Fibroblast of villous mesenchyme (primary cell): ENCODE results near the gene KISS1. TPM values are rescaled to one million over a fixed set of nuclear protein-coding genes. Genes with fewer than 3 reads are reported as not detected.

Experiments used
- DNase-seq: peaks from one replicate; pipeline ENCODE4 v3.0.0-alpha.2; 2010; ENCODE audit warnings: low read depth
- H3K4me3 ChIP-seq: 2 replicates; pipeline ENCODE4 v1.5.1; 2011; ENCODE audit warnings: low read depth, mild to moderate bottlenecking, low read length
- total RNA-seq: library from RNA; depleted of rRNA; stranded (reverse); fragments of >200 nt; gene quantifications from 2 replicates; pipeline ENCODE4 v1.2.3, GENCODE V29; 2012
- TF ChIP-seq, protein P1 (sequence below): IDR thresholded peaks from 2 replicates; pipeline ENCODE4 v1.5.1; 2012; ENCODE audit warnings: low read depth, mild to moderate bottlenecking, low read length; ENCODE audit not compliant: insufficient read depth

Gene KISS1
- total RNA-seq, 1 donor = 5.6 TPM

DNA sequence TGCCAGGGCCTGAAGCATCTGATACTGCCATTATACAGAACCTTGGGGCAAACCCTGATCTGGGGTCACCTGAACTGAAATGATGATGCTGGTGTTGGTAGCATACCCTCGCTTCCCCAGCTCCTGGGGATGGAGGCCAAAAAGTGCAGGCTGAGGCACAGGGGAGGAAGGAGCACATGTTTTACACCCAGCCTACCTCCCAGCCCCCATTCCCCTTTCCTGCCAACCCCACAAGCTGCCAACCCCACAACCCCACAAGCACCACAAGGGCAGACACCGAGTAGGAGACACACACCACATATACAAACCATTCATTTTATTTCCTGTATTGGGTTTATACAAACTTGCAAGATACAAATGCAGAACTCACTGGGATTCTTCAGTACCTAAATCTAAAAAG, 22.3 kb upstream of the KISS1 start:
- no peak for DNase-seq
- TF ChIP-seq, protein P1, sequence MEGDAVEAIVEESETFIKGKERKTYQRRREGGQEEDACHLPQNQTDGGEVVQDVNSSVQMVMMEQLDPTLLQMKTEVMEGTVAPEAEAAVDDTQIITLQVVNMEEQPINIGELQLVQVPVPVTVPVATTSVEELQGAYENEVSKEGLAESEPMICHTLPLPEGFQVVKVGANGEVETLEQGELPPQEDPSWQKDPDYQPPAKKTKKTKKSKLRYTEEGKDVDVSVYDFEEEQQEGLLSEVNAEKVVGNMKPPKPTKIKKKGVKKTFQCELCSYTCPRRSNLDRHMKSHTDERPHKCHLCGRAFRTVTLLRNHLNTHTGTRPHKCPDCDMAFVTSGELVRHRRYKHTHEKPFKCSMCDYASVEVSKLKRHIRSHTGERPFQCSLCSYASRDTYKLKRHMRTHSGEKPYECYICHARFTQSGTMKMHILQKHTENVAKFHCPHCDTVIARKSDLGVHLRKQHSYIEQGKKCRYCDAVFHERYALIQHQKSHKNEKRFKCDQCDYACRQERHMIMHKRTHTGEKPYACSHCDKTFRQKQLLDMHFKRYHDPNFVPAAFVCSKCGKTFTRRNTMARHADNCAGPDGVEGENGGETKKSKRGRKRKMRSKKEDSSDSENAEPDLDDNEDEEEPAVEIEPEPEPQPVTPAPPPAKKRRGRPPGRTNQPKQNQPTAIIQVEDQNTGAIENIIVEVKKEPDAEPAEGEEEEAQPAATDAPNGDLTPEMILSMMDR = no peak
- H3K4me3 ChIP-seq = no peak overlapping the region

GRCh38 chr1:204217648-204218000, 21.3 kb upstream of the KISS1 start:
- no peak overlapping the region for H3K4me3 ChIP-seq
- TF ChIP-seq, protein P1 = no peak
- DNase-seq = no peak

- DNase-seq = no peak
- H3K4me3 ChIP-seq = no peak overlapping the region
- TF ChIP-seq, protein P1 = no peak
Observed at GRCh38 chr1:204216880-204217647, 20.8 kb upstream of the KISS1 start.

DNA sequence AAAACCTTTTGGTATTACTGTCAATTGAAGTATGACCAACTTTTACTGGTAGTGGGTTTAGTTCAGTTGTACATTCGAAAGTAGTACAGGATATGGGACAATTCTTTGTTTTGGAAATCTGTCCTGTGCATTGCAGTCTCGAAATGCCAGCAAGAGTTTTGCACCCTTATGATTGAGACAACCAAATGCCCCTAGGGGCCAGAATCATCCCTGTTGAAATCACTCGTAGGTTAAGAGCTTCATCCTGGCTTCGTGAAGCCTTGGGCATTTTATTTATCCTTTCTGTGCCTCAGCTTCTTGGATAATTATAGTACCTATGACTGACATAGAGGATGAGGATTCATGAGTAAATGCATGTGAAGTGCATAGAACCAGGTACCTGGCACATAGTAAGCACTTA, 19.9 kb upstream of the KISS1 start:
- no peak overlapping the region for H3K4me3 ChIP-seq
- TF ChIP-seq, protein P1 = no peak
- DNase-seq = no peak

GRCh38 chr1:204213668-204214662, 17.7 kb upstream of the KISS1 start, which contains the start of gene GOLT1A:
Gene GOLT1A (minus strand): TSS chr1:204213988. CDS start chr1:204213906, 82 bp downstream.
- peak; percentile 78 for DNase-seq
- H3K4me3 ChIP-seq = peak within 1 kb of the TSS; percentile 12
- TF ChIP-seq, protein P1 = peak; percentile 84

DNA sequence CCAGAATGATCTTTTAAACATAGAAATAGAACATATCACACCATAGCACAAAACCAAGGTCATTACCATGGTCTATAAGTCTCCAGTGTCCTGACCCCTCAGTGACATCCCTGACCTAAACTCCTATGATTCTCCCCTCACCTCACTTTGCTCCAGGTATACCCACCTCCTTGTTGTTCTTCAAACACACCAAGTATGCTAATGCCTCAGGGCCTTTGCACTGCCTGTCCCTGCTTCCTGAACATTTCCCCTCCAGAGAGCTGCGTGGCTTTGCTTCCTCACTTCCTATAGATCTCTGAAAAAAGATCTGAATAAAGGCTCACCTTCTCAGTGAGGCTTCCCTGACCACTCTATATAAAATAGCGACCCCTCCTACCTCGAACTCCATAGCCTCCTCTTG, 16.4 kb upstream of the KISS1 start:
- DNase-seq = no peak
- no peak overlapping the region for H3K4me3 ChIP-seq
- TF ChIP-seq, protein P1 = no peak
